Central memory CD8-positive, alpha-beta T cell (primary cell): ENCODE data around the gene GRAP2.

Experiments
- ATAC-seq: fragments of 150-1000 bp; cut with Tn5 transposase; replicated peaks from 2 replicates; pipeline ENCODE4 v1.10.0; 2022; ENCODE audit warnings: mild to moderate bottlenecking, moderate FRiP score, moderate number of reproducible peaks; ENCODE audit not compliant: poor library complexity, severe bottlenecking; ENCODE audit errors: extremely low read depth
- DNase-seq, 2 donors: peaks; one replicate each; pipeline ENCODE4 v3.0.0; 2021; ENCODE audit warnings: low spot score in 2 of 2
- H3K27ac Mint-ChIP-seq: one replicate; pipeline ENCODE4 v1.8.0; 2022; ENCODE audit warnings: low read depth, mild to moderate bottlenecking, moderate library complexity, mixed read lengths
- H3K27me3 Mint-ChIP-seq: one replicate; pipeline ENCODE4 v1.8.0; 2022; ENCODE audit warnings: mixed read lengths
- H3K36me3 Mint-ChIP-seq: one replicate; pipeline ENCODE4 v1.8.0; 2022; ENCODE audit warnings: mild to moderate bottlenecking, moderate library complexity, mixed read lengths; ENCODE audit not compliant: insufficient read depth
- H3K4me1 Mint-ChIP-seq: one replicate; pipeline ENCODE4 v1.8.0; 2022; ENCODE audit warnings: mixed read lengths
- H3K4me3 Mint-ChIP-seq: one replicate; pipeline ENCODE4 v1.8.0; 2022; ENCODE audit warnings: mild to moderate bottlenecking, moderate library complexity, mixed read lengths
- H3K9me3 Mint-ChIP-seq: one replicate; pipeline ENCODE4 v1.8.0; 2022; ENCODE audit warnings: mixed read lengths

The GRAP2 gene

DNA sequence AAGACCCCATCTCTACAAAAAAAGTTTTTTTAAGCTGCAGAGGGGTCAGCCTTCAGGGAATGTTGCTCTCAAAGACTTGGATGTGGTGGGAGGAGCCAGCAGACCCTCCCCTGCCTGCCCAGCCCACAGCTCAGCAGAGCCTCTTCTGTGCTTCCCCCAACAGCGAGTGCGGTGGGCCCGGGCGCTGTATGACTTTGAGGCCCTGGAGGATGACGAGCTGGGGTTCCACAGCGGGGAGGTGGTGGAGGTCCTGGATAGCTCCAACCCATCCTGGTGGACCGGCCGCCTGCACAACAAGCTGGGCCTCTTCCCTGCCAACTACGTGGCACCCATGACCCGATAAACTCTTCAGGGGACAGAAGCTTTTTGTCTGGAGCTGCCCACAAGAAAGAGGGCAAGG lies 69.9 kb downstream of the GRAP2 start:
- Mint-ChIP-seq H3K27ac (no peak overlapping the region), H3K9me3 (no peaks in the 10 kb centered on the region), H3K36me3 (peaks cover 75% of the 10 kb centered on the region), H3K4me3 (no peak overlapping the region), H3K4me1 (peaks cover 22% of the 10 kb centered on the region), H3K27me3 (no peaks in the 10 kb centered on the region)
- DNase-seq: no peak
- no peak for ATAC-seq

GRCh38 chr22:39972641-39973040 lies 71.8 kb downstream of the GRAP2 start:
- no peak overlapping the region for H3K4me3 Mint-ChIP-seq
- H3K4me1 Mint-ChIP-seq: peaks cover 22% of the 10 kb centered on the region
- H3K27me3 Mint-ChIP-seq: no peaks in the 10 kb centered on the region
- DNase-seq (no peak), ATAC-seq (no peak)
- H3K36me3 Mint-ChIP-seq: peaks cover 66% of the 10 kb centered on the region
- no peaks in the 10 kb centered on the region for H3K9me3 Mint-ChIP-seq
- peak overlapping the region; percentile 79 for H3K27ac Mint-ChIP-seq

- Mint-ChIP-seq H3K27ac (no peak overlapping the region), H3K36me3 (peaks cover 61% of the 10 kb centered on the region), H3K4me1 (peaks cover 21% of the 10 kb centered on the region), H3K9me3 (no peaks in the 10 kb centered on the region), H3K27me3 (no peaks in the 10 kb centered on the region), H3K4me3 (no peak overlapping the region)
- DNase-seq (no peak), ATAC-seq (no peak)
Measured at GRCh38 chr22:39973656-39974055, 72.8 kb downstream of the GRAP2 start.

DNA sequence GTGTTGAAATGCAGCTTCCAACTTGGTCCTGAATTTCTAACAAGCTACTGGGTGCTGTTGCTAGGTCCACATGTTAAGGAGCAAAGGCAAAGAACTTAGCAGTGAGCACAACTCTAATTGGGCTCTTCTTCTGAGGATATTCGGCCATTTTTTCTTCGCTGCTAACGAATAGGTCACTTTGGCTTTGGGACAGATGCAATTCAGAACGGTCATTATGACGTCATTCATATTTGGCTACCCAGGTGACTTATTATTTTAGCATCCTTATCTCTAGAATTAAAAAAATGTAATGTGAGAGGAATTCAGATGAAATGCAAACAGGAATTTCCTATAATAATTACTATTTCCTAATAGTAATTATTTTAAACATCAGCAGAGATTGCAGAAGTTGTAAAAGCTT lies 73.2 kb downstream of the GRAP2 start:
- peaks cover 57% of the 10 kb centered on the region for H3K36me3 Mint-ChIP-seq
- DNase-seq: no peak
- H3K27me3 Mint-ChIP-seq: no peaks in the 10 kb centered on the region
- no peak overlapping the region for H3K4me3 Mint-ChIP-seq
- peaks cover 17% of the 10 kb centered on the region for H3K4me1 Mint-ChIP-seq
- no peaks in the 10 kb centered on the region for H3K9me3 Mint-ChIP-seq
- no peak overlapping the region for H3K27ac Mint-ChIP-seq
- ATAC-seq: no peak

DNA sequence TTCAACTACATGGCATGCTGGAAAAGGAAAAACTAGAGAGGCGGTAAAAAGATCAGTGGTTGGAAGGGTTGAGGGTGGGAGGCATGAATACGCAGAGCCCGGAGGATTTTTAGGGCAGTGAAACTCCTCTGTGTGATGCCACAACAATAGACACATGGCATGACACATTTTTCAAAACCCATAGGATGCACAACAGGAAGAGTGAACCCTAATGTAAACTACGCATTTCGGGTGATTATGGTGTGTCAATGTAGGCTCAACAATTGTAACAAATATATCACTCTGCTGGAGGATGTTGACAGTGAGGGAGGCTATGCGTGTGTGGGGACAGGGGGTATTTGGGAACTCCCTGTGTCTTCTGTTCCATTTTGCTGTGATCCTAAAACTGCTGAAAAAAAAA lies 78.2 kb downstream of the GRAP2 start:
- ATAC-seq (no peak), DNase-seq (no peak)
- H3K36me3 Mint-ChIP-seq: peaks cover 25% of the 10 kb centered on the region
- peaks cover 19% of the 10 kb centered on the region for H3K4me1 Mint-ChIP-seq
- H3K27ac Mint-ChIP-seq: no peak overlapping the region
- no peaks in the 10 kb centered on the region for H3K9me3 Mint-ChIP-seq
- no peak overlapping the region for H3K4me3 Mint-ChIP-seq
- no peaks in the 10 kb centered on the region for H3K27me3 Mint-ChIP-seq

GRCh38 chr22:39979458-39979857 lies 78.6 kb downstream of the GRAP2 start:
- Mint-ChIP-seq H3K4me3 (no peak overlapping the region), H3K27ac (no peak overlapping the region), H3K27me3 (no peaks in the 10 kb centered on the region), H3K9me3 (no peaks in the 10 kb centered on the region), H3K36me3 (peaks cover 25% of the 10 kb centered on the region), H3K4me1 (peaks cover 21% of the 10 kb centered on the region)
- DNase-seq (no peak), ATAC-seq (no peak)

DNA sequence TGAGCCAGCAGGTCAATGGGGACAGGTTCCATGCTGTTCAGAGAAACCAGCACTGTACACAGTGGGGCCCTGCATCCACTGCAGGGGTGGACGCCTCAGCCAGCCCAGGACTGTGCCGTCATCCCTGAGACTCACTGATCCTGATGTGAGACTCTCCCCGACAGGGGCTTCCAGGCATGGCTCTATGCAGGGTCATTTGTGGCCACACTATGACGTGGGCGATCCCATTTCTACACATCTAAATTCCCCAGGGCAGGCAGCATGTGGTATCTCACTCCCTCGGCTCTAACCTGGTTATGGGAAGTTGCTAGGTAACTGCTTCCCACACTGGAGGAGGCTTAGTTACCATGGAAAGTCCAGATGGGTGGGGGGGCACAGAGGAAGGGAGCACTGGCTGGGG lies 79.7 kb downstream of the GRAP2 start:
- DNase-seq (no peak), ATAC-seq (no peak)
- peak overlapping the region; percentile 69 for H3K27ac Mint-ChIP-seq
- no peaks in the 10 kb centered on the region for H3K9me3 Mint-ChIP-seq
- H3K4me1 Mint-ChIP-seq: peaks cover 21% of the 10 kb centered on the region
- no peaks in the 10 kb centered on the region for H3K27me3 Mint-ChIP-seq
- peaks cover 18% of the 10 kb centered on the region for H3K36me3 Mint-ChIP-seq
- no peak overlapping the region for H3K4me3 Mint-ChIP-seq

- Mint-ChIP-seq H3K36me3 (peaks cover 18% of the 10 kb centered on the region), H3K27ac (peak overlapping the region; percentile 1), H3K9me3 (no peaks in the 10 kb centered on the region)
Measured at GRCh38 chr22:39983346-39983745, 82.5 kb downstream of the GRAP2 start.

DNA sequence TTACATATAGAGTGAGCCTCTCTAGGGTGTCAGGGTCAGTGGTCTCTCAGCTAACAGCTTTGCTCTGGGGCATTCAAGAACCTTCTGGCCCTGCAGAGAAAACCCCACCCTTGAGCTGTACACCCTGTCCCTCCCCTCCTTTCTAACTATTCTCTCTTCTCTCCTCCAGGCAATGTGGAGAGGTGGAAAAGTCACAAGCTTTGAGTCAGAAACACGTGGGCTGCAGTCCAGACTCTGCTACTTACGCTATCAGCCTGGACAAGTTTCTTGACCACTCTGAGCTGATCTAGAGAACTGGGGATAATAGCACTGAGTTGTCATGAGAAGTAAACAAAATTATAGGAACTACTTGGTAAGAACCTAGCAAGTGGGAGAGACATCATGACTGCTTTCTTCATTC lies 83.1 kb downstream of the GRAP2 start:
- ATAC-seq: no peak
- DNase-seq: no peak
- peaks cover 10% of the 10 kb centered on the region for H3K27me3 Mint-ChIP-seq
- H3K9me3 Mint-ChIP-seq: no peaks in the 10 kb centered on the region
- H3K4me3 Mint-ChIP-seq: no peak overlapping the region
- H3K27ac Mint-ChIP-seq: peak overlapping the region; percentile 1
- peaks cover 24% of the 10 kb centered on the region for H3K36me3 Mint-ChIP-seq
- H3K4me1 Mint-ChIP-seq: peaks cover 29% of the 10 kb centered on the region

More at GRCh38 chr22:39983346-39983745, 82.5 kb downstream of the GRAP2 start:
- Mint-ChIP-seq H3K4me3 (no peak overlapping the region), H3K27me3 (peaks cover 4% of the 10 kb centered on the region), H3K4me1 (peaks cover 23% of the 10 kb centered on the region)
- DNase-seq (no peak), ATAC-seq (no peak)

GRCh38 chr22:39984746-39985145 lies 83.9 kb downstream of the GRAP2 start:
- H3K4me3 Mint-ChIP-seq: no peak overlapping the region
- H3K36me3 Mint-ChIP-seq: peaks cover 23% of the 10 kb centered on the region
- H3K27ac Mint-ChIP-seq: no peak overlapping the region

DNA sequence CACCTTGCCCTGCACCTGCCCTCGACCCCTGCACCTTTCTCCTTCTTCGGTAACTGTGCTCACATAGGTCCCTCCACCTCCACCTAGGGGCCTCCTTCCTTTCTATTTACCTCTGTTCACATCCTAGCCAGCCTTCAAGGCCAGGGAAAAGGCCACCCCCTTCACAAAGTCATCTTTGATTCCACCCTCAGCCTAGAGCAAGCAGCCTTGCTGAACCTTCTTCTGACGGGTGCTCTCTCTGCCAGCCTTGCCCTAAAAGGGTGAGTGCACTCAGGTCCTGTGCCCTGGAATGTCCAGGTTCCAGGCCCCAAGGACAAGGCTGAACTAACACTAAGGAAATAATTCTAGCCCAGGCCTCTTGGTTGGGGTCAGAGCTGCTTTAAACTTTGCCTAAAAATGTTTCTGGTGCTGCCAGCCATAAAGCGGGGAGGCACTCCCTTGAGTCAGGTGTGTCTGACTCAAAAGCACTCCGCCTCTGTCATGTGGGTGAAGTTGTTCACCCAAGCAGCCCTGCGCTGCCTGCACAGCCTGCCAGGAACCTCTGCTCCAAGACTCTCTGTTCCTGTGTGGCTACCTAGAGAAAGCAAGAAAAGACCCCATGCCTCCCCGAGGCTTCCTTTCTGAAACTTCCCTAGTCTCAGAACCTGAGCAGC lies 84.6 kb downstream of the GRAP2 start:
- Mint-ChIP-seq H3K36me3 (peaks cover 19% of the 10 kb centered on the region), H3K27me3 (peaks cover 22% of the 10 kb centered on the region), H3K27ac (peak overlapping the region; percentile 14), H3K4me3 (no peak overlapping the region), H3K9me3 (no peaks in the 10 kb centered on the region), H3K4me1 (peaks cover 19% of the 10 kb centered on the region)
- DNase-seq: no peak
- ATAC-seq: no peak

More at GRCh38 chr22:39984746-39985145, 83.9 kb downstream of the GRAP2 start:
- Mint-ChIP-seq H3K27me3 (peaks cover 18% of the 10 kb centered on the region), H3K9me3 (no peaks in the 10 kb centered on the region), H3K4me1 (peaks cover 25% of the 10 kb centered on the region)
- no peak for ATAC-seq
- DNase-seq: no peak

DNA sequence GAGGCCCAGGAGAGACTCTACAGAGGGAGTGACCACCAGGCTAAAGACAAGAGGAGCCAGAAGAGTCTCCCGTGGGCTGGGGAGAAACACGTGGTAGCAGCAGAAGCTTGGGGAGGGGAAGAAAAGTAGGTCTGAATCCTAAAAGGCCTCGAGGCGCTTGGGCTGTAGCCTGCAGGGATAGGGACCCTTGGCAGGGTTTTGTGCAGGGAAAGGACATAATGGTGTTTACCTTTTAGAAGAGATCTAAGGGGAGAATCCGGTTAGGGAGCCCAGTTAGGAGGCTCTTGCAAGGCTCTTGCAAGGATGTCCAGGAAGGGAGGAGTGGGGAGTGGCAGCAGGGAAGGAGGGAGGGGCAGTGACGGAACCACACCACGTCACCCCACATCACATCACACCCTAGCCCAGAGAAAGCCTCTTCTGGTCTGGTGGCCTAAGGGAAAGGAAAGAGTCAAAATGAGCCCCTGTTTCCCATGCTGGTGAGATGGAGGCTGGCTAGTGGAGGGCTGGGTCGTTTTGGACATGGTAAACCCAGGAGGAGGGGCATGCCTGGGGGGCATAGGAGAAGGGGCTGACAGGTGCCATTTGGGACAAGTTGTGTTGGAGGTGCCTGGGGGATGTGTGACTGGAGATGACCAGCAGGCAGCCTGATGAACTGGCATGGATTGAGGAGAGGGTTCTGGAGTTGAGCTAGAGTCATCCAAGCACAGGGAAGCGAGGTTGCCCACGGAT lies 87.7 kb downstream of the GRAP2 start:
- Mint-ChIP-seq H3K27ac (peak overlapping the region; percentile 45), H3K4me1 (peaks cover 18% of the 10 kb centered on the region), H3K36me3 (peaks cover 18% of the 10 kb centered on the region), H3K9me3 (no peaks in the 10 kb centered on the region), H3K27me3 (peaks cover 44% of the 10 kb centered on the region), H3K4me3 (peak overlapping the region; percentile 6)
- ATAC-seq: no peak
- DNase-seq: no peak

GRCh38 chr22:39989633-39990032 lies 88.7 kb downstream of the GRAP2 start:
- H3K27me3 Mint-ChIP-seq: peaks cover 52% of the 10 kb centered on the region
- no peak for ATAC-seq
- H3K4me1 Mint-ChIP-seq: peaks cover 17% of the 10 kb centered on the region
- no peak overlapping the region for H3K27ac Mint-ChIP-seq
- H3K4me3 Mint-ChIP-seq: no peak overlapping the region
- no peaks in the 10 kb centered on the region for H3K9me3 Mint-ChIP-seq
- H3K36me3 Mint-ChIP-seq: peaks cover 16% of the 10 kb centered on the region
- DNase-seq: no peak
